K562 (cell line): ENCODE data around the gene GPC3.

Experiments
- ARID2 ChIP-seq: fragments of 450-650 bp; IDR thresholded peaks from 2 replicates; pipeline ENCODE4 v1.6.1; 2017; ENCODE audit warnings: antibody characterized with exemption, mild to moderate bottlenecking
- ARNT ChIP-seq, 2 experiments: fragments of 450-650 bp; IDR thresholded peaks; 2 replicates each; pipeline ENCODE4 v1.6.1; 2016; ENCODE audit warnings: mild to moderate bottlenecking in 1 of 2
- CAMTA2 ChIP-seq: fragments of 250-450 bp; sonication (Bioruptor Pico); conservative IDR thresholded peaks from 2 replicates; pipeline ENCODE4 v1.5.1; 2022
- NELFE ChIP-seq: IDR thresholded peaks from 2 replicates; pipeline ENCODE4 v1.6.1; 2011; ENCODE audit warnings: mild to moderate bottlenecking; ENCODE audit not compliant: insufficient read depth, insufficient read length
- POLR2AphosphoS5 ChIP-seq: IDR thresholded peaks from 2 replicates; pipeline ENCODE4 v1.6.1; 2011; ENCODE audit warnings: mild to moderate bottlenecking, low read depth, low read length, moderate library complexity; ENCODE audit not compliant: control insufficient read depth, insufficient read depth
- RBM39 ChIP-seq: fragments of 200-400 bp; formaldehyde crosslinking; optimal IDR thresholded peaks from 2 replicates; pipeline ENCODE3; 2018; ENCODE audit warnings: low read depth, low read length
- SIX5 ChIP-seq, 2 experiments: IDR thresholded peaks; 2 replicates each; pipeline ENCODE4 v1.6.1; 2011; ENCODE audit warnings: low read length in 2 of 2, borderline replicate concordance in 1 of 2, low read depth in 1 of 2, mild to moderate bottlenecking in 1 of 2, moderate library complexity in 1 of 2; ENCODE audit not compliant: insufficient read depth in 1 of 2
- TAF15 ChIP-seq: fragments of 200-400 bp; formaldehyde crosslinking; IDR thresholded peaks from 2 replicates; pipeline ENCODE4 v1.6.1; 2017; ENCODE audit warnings: mild to moderate bottlenecking, low read depth, low read length, moderate library complexity
- TEAD4 ChIP-seq, 2 experiments: sonication (generic) in 1 of 2; formaldehyde crosslinking in 1 of 2; IDR thresholded peaks; 2 replicates each; pipeline versions ENCODE4 v1.6.1 to v1.8.0; 2012 to 2022; ENCODE audit warnings: borderline replicate concordance in 1 of 2, inconsistent platforms in 1 of 2, low read length in 1 of 2, mild to moderate bottlenecking in 1 of 2, missing genetic modification reagents in 1 of 2
- TF ChIP-seq, protein P1 (sequence below): sonication (generic); formaldehyde crosslinking; IDR thresholded peaks from 2 replicates; pipeline ENCODE4 v1.8.0; 2022; ENCODE audit warnings: mild to moderate bottlenecking, missing genetic modification reagents
- TF ChIP-seq, protein P2 (sequence below), 3 experiments: IDR thresholded peaks in 2 of 3; conservative IDR thresholded peaks in 1 of 3; 2 replicates each; pipeline ENCODE4 v1.5.1; 2011 to 2012; ENCODE audit warnings: low read length in 3 of 3, mild to moderate bottlenecking in 3 of 3, control low read depth in 2 of 3, improper control_type of control experiment in 1 of 3, inconsistent platforms in 1 of 3, low read depth in 1 of 3, mixed read lengths in 1 of 3, moderate library complexity in 1 of 3; ENCODE audit not compliant: insufficient read depth in 2 of 3

DNA sequence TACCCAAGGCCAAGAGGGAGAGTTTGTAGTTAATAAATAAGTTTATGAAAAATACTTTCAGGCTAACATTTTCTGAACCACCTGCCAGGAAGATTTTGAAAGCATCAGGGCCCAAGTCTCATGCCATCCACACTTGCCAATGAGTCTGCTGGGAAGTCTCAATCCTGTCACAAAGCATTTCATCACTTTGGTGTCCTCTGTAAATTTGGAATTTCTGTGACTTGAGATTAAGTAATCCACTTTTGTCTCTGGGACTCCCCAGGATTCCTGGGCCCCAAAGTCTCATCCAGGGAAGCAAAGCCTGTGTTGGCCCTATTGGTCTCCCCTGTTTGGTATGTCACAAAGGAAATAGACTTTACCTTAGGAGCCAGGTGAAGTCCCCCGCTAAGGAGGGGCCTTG lies 470.9 kb downstream of the GPC3 start:
- TF ChIP-seq TAF15, result no peak
- TF ChIP-seq NELFE, result no peak
- no peak for TF ChIP-seq ARNT (IDR thresholded peaks at IDR 0.05)
- TF ChIP-seq POLR2AphosphoS5, result no peak
- no peak for TF ChIP-seq RBM39
- no peak for TF ChIP-seq CAMTA2 (CRISPR knock-in tag)
- TF ChIP-seq, protein P1, sequence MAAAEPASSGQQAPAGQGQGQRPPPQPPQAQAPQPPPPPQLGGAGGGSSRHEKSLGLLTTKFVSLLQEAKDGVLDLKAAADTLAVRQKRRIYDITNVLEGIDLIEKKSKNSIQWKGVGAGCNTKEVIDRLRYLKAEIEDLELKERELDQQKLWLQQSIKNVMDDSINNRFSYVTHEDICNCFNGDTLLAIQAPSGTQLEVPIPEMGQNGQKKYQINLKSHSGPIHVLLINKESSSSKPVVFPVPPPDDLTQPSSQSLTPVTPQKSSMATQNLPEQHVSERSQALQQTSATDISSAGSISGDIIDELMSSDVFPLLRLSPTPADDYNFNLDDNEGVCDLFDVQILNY (CRISPR knock-in tag), result no peak
- no peak for TF ChIP-seq SIX5 (IDR thresholded peaks at IDR 0.05; ENCODE audit: borderline replicate concordance in 1 of 2, insufficient read depth in 1 of 2, low read depth in 1 of 2, low read length in 2 of 2)
- no peak for TF ChIP-seq ARID2
- TF ChIP-seq, protein P2, sequence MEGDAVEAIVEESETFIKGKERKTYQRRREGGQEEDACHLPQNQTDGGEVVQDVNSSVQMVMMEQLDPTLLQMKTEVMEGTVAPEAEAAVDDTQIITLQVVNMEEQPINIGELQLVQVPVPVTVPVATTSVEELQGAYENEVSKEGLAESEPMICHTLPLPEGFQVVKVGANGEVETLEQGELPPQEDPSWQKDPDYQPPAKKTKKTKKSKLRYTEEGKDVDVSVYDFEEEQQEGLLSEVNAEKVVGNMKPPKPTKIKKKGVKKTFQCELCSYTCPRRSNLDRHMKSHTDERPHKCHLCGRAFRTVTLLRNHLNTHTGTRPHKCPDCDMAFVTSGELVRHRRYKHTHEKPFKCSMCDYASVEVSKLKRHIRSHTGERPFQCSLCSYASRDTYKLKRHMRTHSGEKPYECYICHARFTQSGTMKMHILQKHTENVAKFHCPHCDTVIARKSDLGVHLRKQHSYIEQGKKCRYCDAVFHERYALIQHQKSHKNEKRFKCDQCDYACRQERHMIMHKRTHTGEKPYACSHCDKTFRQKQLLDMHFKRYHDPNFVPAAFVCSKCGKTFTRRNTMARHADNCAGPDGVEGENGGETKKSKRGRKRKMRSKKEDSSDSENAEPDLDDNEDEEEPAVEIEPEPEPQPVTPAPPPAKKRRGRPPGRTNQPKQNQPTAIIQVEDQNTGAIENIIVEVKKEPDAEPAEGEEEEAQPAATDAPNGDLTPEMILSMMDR (IDR thresholded peaks at IDR 0.05 in 2 of 3, conservative IDR thresholded peaks at IDR 0.05 in 1 of 3; ENCODE audit: insufficient read depth in 2 of 3, low read depth in 1 of 3, low read length in 3 of 3), result no peak
- TF ChIP-seq TEAD4 (IDR thresholded peaks at IDR 0.05; ENCODE audit: low read length), result no peak
- no peak for TF ChIP-seq TEAD4 (CRISPR knock-in tag; IDR thresholded peaks at IDR 0.05; ENCODE audit: borderline replicate concordance)
